GM21619 (cell line): ENCODE measurements around the gene GRK3.
"Not testable (repeated sequence)": the region's sequence is repeated elsewhere in the genome, so short reads cannot be mapped to it uniquely, and the experiment has no call there.

Experiments
- ATAC-seq: cut with Tn5 transposase; IDR thresholded peaks from one replicate; pipeline ENCODE4 v1.9.1; 2021; ENCODE audit not compliant: unreplicated experiment

GRK3 gene

GRCh38 chr22:25548866-25549464 is 15.5 kb upstream of the GRK3 start:
- no peak for ATAC-seq

GRCh38 chr22:25551396-25551795 is 13.1 kb upstream of the GRK3 start:
- ATAC-seq: no peak

- ATAC-seq: not testable (repeated sequence)
Measured at GRCh38 chr22:25552405-25552804, 12.1 kb upstream of the GRK3 start.

- no peak for ATAC-seq
Measured at GRCh38 chr22:25553131-25553530, 11.3 kb upstream of the GRK3 start.

- ATAC-seq: no peak
Measured at GRCh38 chr22:25554238-25554671, 10.2 kb upstream of the GRK3 start.

- no peak for ATAC-seq
Measured at GRCh38 chr22:25554689-25555088, 9.8 kb upstream of the GRK3 start.

DNA sequence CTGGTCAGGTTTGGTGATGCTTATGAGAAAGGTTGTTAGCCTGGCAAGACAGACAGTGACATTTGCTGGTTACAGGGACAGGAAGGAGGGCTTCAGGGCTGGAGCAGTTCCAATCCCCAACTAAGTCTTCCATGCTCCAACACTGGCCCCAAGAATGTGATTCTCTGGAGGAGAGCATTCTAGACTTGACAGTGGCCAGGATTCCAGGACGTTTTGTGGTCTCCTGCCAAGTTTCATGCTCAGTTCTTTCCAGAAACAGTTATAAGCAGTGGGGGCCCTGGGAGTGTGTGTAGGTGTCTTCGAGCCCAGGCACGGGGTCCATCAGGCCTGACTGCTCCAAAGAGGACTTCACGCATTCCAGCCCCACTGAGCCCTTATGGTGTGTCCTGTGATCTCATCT is 8.9 kb upstream of the GRK3 start:
- no peak for ATAC-seq

DNA sequence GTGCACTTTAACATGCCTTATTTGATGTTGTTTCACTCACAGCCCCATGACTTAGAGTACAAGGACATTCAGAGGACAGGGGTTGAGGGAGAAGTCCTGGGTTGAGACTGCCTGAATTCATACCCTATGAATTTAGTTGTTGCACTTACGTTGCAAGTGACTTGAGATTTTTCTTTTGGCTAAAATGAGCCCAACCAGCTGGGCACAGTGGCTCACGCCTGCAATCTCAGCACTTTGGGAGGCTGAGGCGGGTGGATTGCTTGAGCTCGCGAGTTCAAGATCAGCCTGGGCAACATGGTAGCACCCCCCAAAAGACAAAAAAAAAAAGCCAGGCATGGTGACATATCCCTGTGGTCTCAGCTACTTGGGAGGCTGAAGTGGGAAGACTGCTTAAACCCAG is 7.3 kb upstream of the GRK3 start:
- no peak for ATAC-seq

GRCh38 chr22:25558341-25558740 is 6.1 kb upstream of the GRK3 start:
- ATAC-seq: no peak

DNA sequence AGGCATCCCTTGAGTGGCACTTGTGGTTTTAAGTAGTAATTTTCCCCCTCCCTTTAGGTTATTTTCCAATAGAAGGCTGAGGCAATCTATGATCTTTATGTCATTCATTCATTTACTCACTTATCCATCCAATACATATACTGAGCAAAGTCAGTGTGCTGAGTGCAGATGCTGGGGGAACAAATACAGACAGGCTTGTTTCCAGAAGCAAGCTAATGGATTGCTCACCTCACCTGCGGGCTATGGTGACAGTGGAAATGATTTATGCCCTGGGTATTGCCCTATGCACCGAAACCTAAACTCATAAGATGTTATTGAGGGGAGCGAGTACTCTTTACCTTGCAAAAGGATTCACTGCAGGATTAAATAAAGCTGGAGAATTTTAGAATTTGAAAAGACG is 4.6 kb upstream of the GRK3 start:
- ATAC-seq: not testable (repeated sequence)

GRCh38 chr22:25561182-25561581 is 3.3 kb upstream of the GRK3 start:
- not testable (repeated sequence) for ATAC-seq

DNA sequence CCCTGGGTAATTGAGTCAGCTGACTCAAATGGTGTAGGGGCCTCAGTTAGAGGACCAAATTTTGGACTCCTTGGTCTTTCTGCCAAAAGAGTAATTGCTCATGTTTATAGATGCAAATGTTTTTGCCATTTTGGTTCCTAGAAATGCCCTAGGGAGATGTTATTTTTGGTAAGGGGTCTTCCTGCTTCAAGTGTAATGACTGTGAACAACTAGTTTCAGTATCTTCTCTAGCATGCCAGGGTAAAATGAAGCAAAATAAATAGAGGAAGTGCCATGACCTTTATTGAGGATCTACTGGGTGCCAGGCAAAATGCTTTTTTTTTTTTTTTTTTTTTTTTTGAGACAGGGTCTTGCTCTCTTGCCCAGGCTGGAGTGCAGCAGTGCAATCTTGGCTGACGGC is 2.5 kb upstream of the GRK3 start:
- ATAC-seq: not testable (repeated sequence)

- ATAC-seq: not testable (repeated sequence)
Measured at GRCh38 chr22:25562966-25563760, 1.3 kb upstream of the GRK3 start.

- no peak for ATAC-seq
Measured at GRCh38 chr22:25563761-25564319, 635 bp upstream of the GRK3 start.

GRCh38 chr22:25564979-25565677 is 653 bp downstream of the GRK3 start:
- peak; percentile 4 for ATAC-seq

DNA sequence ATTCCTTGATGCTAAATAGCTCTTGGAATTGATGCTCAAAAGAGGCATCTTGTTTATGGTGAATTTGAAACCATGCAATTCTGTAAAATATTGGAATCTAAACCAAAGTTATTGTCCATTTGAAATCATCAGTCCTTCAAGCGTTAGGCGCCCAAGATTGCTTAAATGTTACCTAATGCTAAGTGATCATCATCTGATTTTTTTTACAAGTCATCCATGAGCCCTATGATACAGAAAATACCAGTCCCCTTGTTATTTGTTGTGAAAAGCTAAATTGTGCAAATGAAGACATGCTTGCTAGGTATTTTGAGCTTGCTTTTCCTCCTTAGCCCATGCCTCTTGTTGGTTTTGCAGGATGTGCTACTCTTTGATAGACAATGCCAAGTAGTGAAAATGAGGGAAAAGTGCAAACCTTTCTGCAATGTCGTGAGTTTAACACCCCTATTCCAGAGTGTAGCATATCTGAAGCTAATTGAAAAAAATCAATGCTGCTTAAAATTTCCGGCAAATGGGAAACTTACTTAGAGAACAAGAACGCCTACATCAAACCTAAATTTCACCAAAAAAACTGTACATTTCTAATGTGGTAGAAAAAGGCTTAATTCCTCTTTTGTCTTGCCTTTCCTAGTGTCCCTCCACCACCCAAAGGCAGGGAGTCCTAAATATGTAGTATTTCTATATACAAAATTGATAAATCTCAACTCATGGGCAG is 1.9 kb downstream of the GRK3 start:
- no peak for ATAC-seq

- no peak for ATAC-seq
Measured at GRCh38 chr22:25566898-25567235, 2.4 kb downstream of the GRK3 start.

DNA sequence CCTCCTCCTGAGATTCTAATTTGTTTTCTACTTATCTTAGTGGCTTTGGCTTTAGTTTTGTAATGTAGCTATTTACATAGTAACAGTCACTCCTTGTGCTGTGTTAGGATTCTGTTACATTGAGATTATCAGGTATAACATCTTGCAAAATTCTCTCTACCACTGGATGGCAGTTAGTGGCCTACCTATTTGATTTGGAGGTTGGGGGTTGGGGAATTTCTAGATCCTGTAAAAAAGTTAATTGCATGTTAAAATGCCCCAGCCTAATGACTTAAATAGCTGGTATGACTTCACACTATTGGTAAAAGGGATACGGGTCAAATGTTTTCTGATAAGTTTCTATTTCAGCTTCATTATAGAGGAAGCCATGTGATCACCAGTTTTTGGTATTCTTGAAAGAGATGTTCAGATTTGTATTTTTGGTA is 2.8 kb downstream of the GRK3 start:
- no peak for ATAC-seq

DNA sequence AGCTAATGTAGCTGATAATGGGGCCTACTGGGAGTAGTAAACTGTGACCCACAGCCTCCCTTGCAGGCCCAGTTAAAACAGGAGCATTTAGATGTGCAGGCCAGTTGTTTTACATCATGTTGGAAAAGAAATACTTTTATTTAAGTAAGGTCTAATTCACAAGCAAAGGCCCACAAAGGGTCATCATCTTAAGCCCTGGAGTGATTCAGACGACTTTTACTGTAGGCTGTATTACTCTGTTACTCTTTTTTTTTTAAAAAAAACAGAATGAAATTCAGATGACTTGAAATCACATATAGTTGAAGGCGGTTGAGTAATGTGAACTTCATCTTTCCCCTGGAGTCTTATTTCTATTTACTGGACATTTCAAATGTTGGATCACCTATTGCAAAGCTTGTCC is 3.6 kb downstream of the GRK3 start:
- not testable (repeated sequence) for ATAC-seq

- no peak for ATAC-seq
Measured at GRCh38 chr22:25569361-25569760, 4.9 kb downstream of the GRK3 start.

DNA sequence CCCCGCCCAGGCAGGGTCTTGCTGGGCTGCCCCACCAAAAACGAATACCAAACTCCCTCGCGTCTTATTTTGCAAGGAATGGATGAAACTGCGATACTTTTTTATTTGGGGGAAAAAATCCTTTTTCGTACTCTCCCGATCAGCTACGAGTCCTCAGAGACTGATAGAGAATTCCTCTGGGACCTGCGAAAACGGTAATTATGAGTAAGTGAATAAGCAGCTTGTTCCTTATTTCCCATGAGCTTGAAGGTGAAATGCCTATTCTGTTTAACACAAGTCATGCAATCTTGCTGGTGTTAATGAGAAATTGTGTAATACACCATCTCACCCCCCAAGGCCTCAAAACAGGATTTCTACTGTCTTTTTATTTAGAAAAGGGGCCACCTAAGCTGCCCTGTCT is 5.5 kb downstream of the GRK3 start:
- no peak for ATAC-seq
